ENCODE results near the gene D2HGDH. TPM values are rescaled to one million over a fixed set of nuclear protein-coding genes. Genes with fewer than 3 reads are reported as not detected.
A peak's percentile ranks its signal among the peaks of the same experiment; 100 is the strongest.

D2HGDH gene
- total and polyA plus RNA-seq, 2 of the 13 experiments (the other 11 are each of a cell fraction or from before 2014, with no cell fraction given), result 19.2 to 20.3 TPM

DNA sequence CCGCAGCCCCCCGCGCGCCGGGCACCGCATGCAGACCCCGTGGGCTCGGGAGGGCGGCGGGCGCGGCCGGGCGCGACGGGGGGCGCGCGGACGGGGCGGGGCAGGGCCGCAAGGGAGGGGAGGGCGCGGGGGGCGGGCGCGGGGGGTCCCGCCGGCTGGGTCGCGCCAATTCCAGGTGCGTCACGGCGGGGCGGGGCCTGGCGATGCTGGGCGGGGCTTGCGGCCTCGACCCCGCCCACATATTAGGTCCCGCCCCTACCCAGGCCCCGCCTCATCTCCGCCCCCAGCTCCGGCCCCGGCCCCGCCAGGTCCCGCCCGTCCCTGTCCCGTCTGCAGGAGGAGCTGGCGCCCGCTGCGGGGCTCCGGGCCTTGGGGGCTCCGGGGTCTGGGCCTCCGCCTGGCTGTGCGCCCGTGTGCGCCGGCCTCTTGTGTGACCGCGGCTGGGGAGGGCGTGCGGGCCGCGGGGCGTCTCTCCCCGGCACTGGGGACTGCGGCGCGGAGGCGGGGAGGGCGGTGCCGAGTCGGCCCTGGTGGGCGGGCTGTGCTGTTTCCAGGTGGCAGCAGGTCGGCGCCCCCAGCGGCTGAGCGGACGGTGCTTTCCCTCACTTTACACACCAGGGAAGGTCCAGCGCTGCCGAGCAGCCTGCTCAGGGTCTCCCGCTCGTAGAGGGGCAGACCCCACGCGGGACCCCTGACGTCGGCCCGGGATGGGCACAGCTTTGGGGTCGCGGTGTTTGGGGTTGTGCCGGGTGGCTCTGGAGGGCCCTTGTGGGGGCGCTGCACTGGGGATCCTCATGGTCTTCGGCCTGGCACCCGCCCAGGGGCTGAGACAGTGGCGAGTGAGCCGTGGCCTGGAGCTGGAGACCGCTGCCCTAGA lies 32.0 kb upstream of the D2HGDH start (continued):
- peak; percentile 74; the same call in 1 of the 2 replicates for TF ChIP-seq SRY (CRISPR knock-in tag; IDR thresholded peaks at IDR 0.05)
- TF ChIP-seq, protein P1, sequence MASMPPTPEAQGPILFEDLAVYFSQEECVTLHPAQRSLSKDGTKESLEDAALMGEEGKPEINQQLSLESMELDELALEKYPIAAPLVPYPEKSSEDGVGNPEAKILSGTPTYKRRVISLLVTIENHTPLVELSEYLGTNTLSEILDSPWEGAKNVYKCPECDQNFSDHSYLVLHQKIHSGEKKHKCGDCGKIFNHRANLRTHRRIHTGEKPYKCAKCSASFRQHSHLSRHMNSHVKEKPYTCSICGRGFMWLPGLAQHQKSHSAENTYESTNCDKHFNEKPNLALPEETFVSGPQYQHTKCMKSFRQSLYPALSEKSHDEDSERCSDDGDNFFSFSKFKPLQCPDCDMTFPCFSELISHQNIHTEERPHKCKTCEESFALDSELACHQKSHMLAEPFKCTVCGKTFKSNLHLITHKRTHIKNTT (CRISPR knock-in tag; IDR thresholded peaks at IDR 0.05), result no peak
- no peak for TF ChIP-seq THAP11 (CRISPR knock-in tag; IDR thresholded peaks at IDR 0.05)
- peak; percentile 52 for TF ChIP-seq IRX3 (CRISPR knock-in tag; IDR thresholded peaks at IDR 0.05; ENCODE audit: borderline replicate concordance, low read depth)
- TF ChIP-seq ZNF558 (CRISPR knock-in tag; IDR thresholded peaks at IDR 0.05; ENCODE audit: borderline replicate concordance), result 0 out of 2 replicates have a peak, but pooled peaks have one; percentile 49
- no peak; the same call in 1 of the 2 replicates for TF ChIP-seq ZNF878 (CRISPR knock-in tag; IDR thresholded peaks at IDR 0.05)
- 0 out of 2 replicates have a peak, but pooled peaks have one; percentile 21 for TF ChIP-seq HDAC2 (CRISPR knock-in tag; IDR thresholded peaks at IDR 0.05)
- TF ChIP-seq, protein P2, sequence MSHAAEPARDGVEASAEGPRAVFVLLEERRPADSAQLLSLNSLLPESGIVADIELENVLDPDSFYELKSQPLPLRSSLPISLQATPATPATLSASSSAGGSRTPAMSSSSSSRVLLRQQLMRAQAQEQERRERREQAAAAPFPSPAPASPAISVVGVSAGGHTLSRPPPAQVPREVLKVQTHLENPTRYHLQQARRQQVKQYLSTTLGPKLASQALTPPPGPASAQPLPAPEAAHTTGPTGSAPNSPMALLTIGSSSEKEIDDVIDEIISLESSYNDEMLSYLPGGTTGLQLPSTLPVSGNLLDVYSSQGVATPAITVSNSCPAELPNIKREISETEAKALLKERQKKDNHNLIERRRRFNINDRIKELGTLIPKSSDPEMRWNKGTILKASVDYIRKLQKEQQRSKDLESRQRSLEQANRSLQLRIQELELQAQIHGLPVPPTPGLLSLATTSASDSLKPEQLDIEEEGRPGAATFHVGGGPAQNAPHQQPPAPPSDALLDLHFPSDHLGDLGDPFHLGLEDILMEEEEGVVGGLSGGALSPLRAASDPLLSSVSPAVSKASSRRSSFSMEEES (CRISPR knock-in tag; IDR thresholded peaks at IDR 0.05), result 0 out of 2 replicates have a peak, but pooled peaks have one; percentile 37
- TF ChIP-seq GABPB1 (CRISPR knock-in tag; IDR thresholded peaks at IDR 0.05), result peak; percentile 71; the same call in 1 of the 2 replicates
- no peak; the same call in 1 of the 2 replicates for TF ChIP-seq SALL2 (CRISPR knock-in tag; IDR thresholded peaks at IDR 0.05)
- TF ChIP-seq, protein P3, sequence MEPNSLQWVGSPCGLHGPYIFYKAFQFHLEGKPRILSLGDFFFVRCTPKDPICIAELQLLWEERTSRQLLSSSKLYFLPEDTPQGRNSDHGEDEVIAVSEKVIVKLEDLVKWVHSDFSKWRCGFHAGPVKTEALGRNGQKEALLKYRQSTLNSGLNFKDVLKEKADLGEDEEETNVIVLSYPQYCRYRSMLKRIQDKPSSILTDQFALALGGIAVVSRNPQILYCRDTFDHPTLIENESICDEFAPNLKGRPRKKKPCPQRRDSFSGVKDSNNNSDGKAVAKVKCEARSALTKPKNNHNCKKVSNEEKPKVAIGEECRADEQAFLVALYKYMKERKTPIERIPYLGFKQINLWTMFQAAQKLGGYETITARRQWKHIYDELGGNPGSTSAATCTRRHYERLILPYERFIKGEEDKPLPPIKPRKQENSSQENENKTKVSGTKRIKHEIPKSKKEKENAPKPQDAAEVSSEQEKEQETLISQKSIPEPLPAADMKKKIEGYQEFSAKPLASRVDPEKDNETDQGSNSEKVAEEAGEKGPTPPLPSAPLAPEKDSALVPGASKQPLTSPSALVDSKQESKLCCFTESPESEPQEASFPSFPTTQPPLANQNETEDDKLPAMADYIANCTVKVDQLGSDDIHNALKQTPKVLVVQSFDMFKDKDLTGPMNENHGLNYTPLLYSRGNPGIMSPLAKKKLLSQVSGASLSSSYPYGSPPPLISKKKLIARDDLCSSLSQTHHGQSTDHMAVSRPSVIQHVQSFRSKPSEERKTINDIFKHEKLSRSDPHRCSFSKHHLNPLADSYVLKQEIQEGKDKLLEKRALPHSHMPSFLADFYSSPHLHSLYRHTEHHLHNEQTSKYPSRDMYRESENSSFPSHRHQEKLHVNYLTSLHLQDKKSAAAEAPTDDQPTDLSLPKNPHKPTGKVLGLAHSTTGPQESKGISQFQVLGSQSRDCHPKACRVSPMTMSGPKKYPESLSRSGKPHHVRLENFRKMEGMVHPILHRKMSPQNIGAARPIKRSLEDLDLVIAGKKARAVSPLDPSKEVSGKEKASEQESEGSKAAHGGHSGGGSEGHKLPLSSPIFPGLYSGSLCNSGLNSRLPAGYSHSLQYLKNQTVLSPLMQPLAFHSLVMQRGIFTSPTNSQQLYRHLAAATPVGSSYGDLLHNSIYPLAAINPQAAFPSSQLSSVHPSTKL (CRISPR knock-in tag; IDR thresholded peaks at IDR 0.05), result peak; percentile 34; the same call in 1 of the 2 replicates
- TF ChIP-seq, protein P4, sequence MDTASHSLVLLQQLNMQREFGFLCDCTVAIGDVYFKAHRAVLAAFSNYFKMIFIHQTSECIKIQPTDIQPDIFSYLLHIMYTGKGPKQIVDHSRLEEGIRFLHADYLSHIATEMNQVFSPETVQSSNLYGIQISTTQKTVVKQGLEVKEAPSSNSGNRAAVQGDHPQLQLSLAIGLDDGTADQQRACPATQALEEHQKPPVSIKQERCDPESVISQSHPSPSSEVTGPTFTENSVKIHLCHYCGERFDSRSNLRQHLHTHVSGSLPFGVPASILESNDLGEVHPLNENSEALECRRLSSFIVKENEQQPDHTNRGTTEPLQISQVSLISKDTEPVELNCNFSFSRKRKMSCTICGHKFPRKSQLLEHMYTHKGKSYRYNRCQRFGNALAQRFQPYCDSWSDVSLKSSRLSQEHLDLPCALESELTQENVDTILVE (CRISPR knock-in tag; IDR thresholded peaks at IDR 0.05), result 0 out of 2 replicates have a peak, but pooled peaks have one; percentile 33
- TF ChIP-seq, protein P5, sequence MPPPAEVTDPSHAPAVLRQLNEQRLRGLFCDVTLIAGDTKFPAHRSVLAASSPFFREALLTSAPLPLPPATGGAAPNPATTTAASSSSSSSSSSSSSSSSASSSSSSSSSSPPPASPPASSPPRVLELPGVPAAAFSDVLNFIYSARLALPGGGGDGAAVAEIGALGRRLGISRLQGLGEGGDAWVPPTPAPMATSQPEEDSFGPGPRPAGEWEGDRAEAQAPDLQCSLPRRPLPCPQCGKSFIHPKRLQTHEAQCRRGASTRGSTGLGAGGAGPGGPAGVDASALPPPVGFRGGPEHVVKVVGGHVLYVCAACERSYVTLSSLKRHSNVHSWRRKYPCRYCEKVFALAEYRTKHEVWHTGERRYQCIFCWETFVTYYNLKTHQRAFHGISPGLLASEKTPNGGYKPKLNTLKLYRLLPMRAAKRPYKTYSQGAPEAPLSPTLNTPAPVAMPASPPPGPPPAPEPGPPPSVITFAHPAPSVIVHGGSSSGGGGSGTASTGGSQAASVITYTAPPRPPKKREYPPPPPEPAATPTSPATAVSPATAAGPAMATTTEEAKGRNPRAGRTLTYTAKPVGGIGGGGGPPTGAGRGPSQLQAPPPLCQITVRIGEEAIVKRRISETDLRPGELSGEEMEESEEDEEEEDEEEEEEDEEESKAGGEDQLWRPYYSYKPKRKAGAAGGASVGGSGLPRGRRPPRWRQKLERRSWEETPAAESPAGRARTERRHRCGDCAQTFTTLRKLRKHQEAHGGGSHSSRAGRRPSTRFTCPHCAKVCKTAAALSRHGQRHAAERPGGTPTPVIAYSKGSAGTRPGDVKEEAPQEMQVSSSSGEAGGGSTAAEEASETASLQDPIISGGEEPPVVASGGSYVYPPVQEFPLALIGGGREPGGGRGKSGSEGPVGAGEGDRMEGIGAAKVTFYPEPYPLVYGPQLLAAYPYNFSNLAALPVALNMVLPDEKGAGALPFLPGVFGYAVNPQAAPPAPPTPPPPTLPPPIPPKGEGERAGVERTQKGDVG (CRISPR knock-in tag; IDR thresholded peaks at IDR 0.05; ENCODE audit: borderline replicate concordance), result no peak
- TF ChIP-seq MXI1 (IDR thresholded peaks at IDR 0.05; ENCODE audit: borderline replicate concordance, low read depth, low read length), result peak; percentile 73; the same call in 1 of the 3 replicates

Measured in HepG2 (cell line).